CD1c-positive myeloid dendritic cell (primary cell): Measurements from ENCODE around the gene RHBDL3.
"Not testable (repeated sequence)": the region's sequence is repeated elsewhere in the genome, so short reads cannot be mapped to it uniquely, and the experiment has no call there.

Experiments used
- DNase-seq: peaks from one replicate; pipeline ENCODE4 v3.0.0-alpha.2; 2016; ENCODE audit errors: extremely low spot score

The RHBDL3 gene

DNA sequence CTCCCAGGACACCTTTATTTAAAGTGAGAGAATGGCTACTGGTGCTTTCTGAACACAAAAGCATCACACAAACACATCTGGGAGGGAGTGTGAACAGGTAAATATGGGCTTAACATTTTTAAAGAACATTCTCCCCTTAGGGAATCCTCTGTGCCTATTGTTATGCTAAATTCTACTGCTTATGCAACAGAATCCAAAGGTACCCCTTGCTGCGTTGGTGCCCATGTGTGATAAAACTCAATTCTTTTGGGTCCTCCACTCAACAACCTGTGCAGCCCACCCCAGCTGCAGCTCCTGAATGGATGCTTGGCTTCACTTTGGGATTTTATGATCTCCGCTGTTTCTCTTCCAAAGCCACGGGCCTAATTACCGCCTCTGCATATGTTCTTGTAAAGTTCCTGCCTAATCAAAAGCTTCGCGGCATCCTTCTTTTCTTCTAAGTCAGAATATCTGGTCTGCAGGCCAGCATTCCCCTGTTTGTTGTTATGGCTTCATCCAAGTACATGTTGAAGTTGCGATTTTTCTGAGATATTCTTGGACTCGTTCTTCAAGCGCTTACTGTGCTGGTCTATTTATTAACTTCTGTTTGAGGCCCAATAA, 23.9 kb downstream of the RHBDL3 start:
- no peak for DNase-seq

- no peak for DNase-seq
These were observed 26.5 kb downstream of the RHBDL3 start for GRCh38 chr17:32292094-32292493.

- DNase-seq, result no peak
These were observed 31.8 kb downstream of the RHBDL3 start for GRCh38 chr17:32297424-32297823.

GRCh38 chr17:32297860-32298259, 32.2 kb downstream of the RHBDL3 start:
- no peak for DNase-seq

- no peak for DNase-seq
These were observed 32.7 kb downstream of the RHBDL3 start for GRCh38 chr17:32298298-32298697.

DNA sequence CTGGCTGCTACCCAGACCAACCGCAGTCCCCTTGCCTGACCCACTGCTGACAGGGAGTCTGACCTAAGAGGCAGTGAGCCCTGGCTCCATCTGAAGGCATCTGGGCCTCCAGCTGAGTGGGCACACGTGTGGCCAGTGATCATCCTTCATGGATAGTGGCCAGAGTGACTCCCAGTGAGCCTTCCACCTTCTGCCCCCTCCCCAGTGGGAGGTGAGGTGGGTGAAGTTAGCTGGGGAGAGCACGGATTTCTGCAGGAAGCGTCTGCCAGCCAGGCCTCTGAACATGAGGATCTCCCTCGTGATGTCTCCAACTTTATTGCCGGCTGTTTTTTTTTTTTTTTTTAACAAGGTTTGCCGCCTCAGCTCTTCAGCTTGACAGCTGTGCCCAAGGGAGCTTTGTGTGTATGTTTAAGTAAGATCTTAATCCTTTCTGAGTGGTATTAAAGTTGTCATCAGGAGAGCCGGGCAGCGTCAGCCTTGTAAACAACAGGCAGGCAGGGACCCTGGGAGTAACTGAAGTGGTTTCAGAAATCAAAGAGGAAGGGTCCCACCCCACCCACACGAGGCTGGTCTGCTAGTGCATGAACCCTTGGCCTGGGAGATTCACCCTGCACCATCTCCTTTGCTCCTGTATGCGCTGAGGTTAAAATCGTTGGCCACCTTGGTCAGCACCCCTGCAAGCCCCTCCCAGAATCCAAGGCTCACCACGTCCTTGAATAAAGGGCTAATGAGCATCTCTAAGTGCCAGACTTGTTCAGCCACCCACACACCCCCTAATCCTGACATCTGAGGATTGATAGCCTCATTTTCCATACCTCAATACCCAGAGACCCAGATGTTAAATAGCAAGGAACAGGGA, 33.3 kb downstream of the RHBDL3 start:
- DNase-seq, result no peak

DNA sequence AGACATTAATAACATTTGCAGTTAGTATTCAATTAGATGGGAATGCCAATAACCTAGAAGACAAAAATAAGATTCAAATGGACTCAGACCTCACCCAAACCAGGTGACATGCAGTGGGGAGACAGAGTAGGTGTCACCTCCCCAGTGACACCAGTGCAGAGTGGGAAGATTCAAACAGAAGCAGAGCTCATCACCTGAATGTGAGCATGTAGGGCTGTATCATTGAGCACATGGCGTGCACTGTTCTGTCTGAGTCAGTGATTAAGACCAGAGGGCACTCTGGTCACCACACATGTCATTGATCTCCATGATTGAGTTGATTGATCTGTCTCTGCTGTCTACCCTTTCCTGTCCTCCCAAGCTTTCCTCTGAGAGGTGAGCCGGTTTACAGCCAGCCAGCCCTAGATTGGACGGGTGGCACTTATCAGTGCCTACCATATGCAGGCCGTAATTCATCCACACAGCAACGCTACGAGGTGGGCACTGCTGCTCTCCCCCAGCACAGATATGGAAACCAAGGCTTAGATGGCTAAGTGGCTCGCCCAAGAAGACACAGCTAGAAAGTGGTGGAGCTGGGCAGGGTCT, 34.0 kb downstream of the RHBDL3 start:
- no peak for DNase-seq

DNA sequence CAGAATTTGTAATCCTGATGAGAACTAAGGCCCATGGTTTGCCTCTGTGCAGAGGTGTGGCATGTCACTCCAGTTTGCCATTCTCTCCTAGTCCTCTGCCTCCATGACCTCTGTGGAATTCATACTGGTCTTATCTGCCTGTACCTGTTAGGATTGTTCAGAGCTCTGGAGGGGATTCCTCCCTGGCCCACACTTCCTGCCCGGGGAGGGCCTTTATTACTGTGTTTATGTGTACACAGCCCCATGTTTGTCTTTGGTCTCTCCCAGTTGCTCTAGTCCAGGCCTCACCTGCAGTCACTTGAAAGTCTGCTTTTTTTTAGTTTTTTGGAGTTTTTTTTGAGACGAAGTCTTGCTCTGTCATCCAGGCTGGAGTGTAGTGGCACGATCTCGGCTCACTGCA, 36.4 kb downstream of the RHBDL3 start:
- DNase-seq, result no peak

GRCh38 chr17:32302860-32303649, 37.4 kb downstream of the RHBDL3 start:
- no peak for DNase-seq

DNA sequence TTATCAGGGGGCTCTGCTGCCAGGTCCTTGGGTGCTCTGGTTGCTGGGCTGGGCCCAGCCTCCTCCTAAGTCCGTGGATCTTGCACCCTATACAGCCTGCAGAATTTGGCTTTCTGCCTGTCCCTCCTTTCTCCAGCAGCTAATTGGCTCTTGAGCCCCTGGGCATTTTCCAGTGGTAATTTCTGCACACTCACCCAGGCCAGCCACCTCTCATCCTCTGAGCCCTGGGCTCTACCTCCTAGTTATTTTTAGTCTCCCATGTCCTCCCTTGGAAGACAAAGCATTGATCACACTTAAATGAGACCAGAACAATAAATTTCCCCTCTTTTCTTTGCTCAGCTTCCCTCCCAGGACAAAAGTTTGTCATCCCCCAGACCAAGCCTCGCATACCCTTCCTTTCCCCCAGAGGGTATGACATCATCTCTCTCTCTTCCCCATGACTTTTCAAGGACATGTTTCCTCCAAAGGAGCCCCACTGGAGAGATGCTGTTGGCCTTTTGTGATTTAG, 38.2 kb downstream of the RHBDL3 start:
- DNase-seq, result no peak

DNA sequence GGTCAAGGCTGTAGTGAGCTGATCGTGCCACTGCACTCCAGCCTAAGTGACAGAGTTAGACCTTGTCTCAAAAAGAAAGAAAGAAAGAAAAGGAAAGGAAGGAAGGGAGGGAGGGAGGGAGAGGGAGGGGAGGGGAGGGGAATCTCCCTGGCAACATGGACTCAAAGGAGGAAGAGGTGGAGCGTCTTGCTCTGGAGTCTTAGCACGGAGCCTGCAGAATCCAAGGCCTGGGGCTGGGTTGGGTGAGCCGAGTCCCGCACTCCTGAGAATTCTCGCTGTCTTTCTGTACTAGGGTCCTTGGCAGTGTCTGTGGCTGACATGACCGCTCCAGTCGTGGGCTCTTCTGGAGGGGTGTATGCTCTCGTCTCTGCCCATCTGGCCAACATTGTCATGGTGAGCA, 39.4 kb downstream of the RHBDL3 start:
- no peak for DNase-seq

DNA sequence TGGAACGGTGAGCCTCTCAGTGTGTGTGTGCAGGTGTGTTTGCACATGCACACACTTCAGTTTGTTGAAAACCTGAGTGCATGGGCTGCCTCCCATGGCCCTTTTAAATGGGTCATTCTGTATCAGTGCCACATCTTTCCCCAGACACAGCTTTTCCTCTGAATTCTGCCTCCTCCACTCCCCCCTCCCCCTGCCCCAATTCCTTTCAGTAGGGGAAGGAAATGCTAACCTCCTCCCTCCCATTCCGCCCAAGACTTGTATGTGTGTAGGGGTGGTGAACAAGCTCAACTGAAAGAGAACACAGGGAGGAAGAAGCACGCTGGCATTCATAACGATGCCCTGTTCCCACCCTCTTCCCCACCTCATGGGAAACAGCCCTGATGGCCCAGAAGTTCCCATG, 42.0 kb downstream of the RHBDL3 start:
- DNase-seq, result no peak

DNA sequence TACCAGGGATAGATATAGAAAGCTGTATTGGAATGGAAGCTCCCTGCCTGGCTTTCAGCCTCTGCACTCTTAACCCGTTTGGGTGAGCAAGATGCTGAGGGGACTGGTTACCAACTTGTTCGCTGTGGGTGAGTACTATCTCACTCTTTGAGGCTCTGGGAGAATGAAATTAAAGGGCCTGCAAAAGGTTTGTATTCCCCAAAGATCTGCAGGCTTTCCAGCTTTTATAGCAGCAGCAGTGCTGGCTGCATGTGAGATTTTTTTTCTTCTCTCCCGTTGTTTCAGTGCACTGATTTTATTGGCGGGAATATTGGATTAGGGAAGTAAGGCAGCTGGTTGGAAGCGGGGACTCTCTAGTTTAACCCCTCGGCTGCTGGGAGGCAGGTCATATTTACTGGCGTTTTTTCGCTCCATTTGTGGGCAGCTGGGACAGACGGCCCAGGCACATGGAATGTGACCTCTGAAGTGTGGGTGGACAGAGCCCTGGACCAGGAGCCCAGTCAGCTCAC, 45.5 kb downstream of the RHBDL3 start:
- no peak for DNase-seq

GRCh38 chr17:32314636-32315035, 49.0 kb downstream of the RHBDL3 start:
- no peak for DNase-seq

DNA sequence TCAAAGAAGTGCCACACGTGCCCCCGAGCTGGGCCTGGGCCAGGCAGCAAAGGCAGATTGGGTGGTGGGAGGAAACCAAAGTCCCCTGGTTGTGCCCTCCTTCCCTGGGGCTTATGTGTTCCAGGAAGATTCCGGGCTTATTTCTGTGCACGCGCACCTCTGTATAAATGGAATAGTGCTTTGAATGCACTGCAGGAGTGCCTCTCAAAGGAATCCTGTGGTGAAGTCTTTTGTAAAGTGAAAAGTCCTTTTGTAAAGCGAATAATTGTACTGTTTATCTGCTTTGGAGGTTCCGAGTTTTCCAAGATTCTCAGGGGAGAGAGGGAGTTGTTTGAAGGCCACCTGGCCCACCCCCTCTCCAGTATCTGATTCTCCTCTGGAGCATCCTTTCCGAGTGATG, 49.5 kb downstream of the RHBDL3 start:
- DNase-seq, result no peak

DNA sequence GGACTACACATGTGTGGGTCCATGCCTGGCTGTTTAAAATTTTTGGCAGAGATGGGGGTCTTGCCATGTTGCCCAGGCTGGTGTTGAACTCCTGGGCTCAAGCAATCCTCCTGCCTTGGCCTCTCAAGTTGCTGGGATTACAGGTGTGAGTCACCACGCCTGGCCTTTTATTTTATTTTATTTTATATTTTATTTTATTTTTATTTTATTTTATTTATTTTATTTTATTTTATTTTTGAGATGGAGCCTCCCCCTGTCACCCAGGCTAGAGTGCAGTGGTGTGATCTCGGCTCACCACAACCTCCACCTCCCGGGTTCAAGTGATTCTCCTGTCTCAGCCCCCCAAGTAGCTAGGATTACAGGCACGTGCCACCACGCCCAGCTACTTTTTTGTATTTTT, 51.0 kb downstream of the RHBDL3 start:
- not testable (repeated sequence) for DNase-seq

DNA sequence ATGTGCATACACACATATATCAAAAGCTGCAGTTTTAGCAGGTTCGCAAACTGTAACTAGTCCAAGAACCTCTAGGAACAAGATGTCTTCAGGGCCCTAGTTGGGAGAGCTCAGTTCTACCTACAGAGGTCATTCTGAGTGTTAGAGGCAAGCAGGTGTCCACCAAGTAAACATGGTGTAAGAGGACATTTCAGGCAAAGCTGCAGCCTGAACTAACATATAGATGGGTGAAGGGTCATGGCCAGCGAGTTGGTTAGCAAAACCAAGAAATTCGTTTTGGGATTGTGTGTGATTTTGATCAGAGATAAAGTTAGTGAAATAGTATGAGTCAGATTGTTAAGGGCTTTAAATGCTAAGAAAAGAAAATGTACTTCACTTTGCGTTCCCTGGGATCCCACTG, 51.7 kb downstream of the RHBDL3 start:
- no peak for DNase-seq

DNA sequence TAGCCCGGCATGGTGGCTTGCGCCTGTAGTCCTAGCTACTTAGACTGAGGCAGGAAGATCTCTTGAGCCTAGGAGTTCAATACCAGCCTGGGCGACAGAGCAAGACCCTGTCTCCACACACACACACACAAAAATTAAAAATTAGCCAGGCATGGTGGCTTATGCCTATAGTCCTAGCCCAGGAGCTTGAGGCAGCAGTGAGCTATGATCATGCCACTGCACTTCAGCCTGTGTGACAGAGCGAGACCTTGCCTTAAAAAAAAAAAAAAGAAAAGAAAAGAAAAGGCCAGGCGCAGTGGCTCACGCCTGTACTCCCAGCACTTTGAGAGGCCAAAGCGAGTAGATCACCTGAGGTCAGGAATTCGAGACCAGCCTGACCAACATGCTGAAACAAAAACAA, 52.4 kb downstream of the RHBDL3 start:
- DNase-seq, result no peak

DNA sequence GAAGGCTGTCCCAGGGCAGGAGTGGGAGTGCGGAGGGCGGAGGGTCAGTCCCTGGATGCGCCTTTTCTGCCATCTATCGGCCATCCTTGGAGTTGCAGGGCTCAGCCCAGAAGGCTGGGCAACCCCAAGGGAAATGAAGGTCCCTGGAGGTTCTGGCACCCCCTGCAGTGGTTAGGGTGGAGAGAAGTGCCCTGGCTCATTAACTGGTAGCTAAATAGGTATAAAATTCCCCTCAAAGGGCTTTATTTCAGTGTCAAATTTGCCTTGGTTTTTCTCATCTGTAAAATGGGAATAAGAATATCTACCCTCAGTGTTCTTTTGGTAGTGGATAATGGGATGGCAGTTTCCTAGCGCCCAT, 53.9 kb downstream of the RHBDL3 start:
- DNase-seq, result peak; percentile 88

- not testable (repeated sequence) for DNase-seq
These were observed 54.4 kb downstream of the RHBDL3 start for GRCh38 chr17:32320080-32320479.

- no peak for DNase-seq
These were observed 55.2 kb downstream of the RHBDL3 start for GRCh38 chr17:32320847-32321246.

DNA sequence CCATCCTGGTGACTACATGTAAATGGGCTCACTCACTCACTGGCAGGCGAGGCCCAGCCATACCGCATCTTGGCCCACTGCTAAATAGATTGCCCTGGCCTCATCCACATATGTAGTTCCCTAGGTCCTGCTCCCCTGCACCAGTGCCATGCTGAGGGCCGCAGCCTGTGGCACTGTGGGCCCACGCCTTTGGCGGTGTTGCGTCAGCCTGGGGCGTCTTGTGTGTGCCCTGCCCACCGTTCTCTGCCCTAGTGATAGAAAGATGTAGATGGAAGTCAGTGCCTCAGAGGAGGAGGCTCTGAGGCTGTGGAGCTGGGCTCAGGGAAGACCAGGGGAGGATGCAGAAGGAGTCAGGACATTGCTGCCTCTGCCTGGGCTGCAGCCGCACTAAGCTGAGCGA, 57.4 kb downstream of the RHBDL3 start:
- DNase-seq, result peak; percentile 60
